Hematopoietic multipotent progenitor cell treated with erythropoietin and hydrocortisone succinate and interleukin-3 and kit ligand, for 6 days (in vitro differentiated cells): ENCODE data around the gene ASMT.
"Not testable (repeated sequence)": the region's sequence is repeated elsewhere in the genome, so short reads cannot be mapped to it uniquely, and the experiment has no call there.

ENCODE experiments used
- DNase-seq: peaks from one replicate; pipeline ENCODE4 v3.0.0-alpha.2; 2015

ASMT gene

GRCh38 chrX:1652011-1652811, 37.4 kb downstream of the ASMT start:
- DNase-seq, result peak; percentile 81

- no peak for DNase-seq
Measured at GRCh38 chrX:1656379-1656778, 41.5 kb downstream of the ASMT start.

- DNase-seq, result peak; percentile 69
Measured at GRCh38 chrX:1657367-1658070, 42.7 kb downstream of the ASMT start.

GRCh38 chrX:1658071-1658491, 43.2 kb downstream of the ASMT start:
- peak; percentile 37 for DNase-seq

- no peak for DNase-seq
Measured at GRCh38 chrX:1659664-1660461, 45.0 kb downstream of the ASMT start.

GRCh38 chrX:1661048-1661921, 46.4 kb downstream of the ASMT start:
- peak; percentile 79 for DNase-seq

- no peak for DNase-seq
Measured at GRCh38 chrX:1661922-1662221, 47.0 kb downstream of the ASMT start.

GRCh38 chrX:1667566-1667965, 52.7 kb downstream of the ASMT start:
- DNase-seq, result no peak

GRCh38 chrX:1673337-1673736, 58.5 kb downstream of the ASMT start:
- peak; percentile 55 for DNase-seq

- no peak for DNase-seq
Measured at GRCh38 chrX:1676866-1677265, 62.0 kb downstream of the ASMT start.

GRCh38 chrX:1679238-1679637, 64.4 kb downstream of the ASMT start:
- no peak for DNase-seq

- no peak for DNase-seq
Measured at GRCh38 chrX:1681439-1681838, 66.6 kb downstream of the ASMT start.

GRCh38 chrX:1681856-1682255, 67.0 kb downstream of the ASMT start:
- not testable (repeated sequence) for DNase-seq

- not testable (repeated sequence) for DNase-seq
Measured at GRCh38 chrX:1682501-1682900, 67.6 kb downstream of the ASMT start.

GRCh38 chrX:1684883-1685282, 70.0 kb downstream of the ASMT start:
- DNase-seq, result not testable (repeated sequence)

- DNase-seq, result not testable (repeated sequence)
Measured at GRCh38 chrX:1685444-1685880, 70.6 kb downstream of the ASMT start.

GRCh38 chrX:1686642-1687041, 71.8 kb downstream of the ASMT start:
- no peak for DNase-seq
